HG03135 (cell line): ENCODE data around the gene INAVA.
"Not testable (repeated sequence)": the region's sequence is repeated elsewhere in the genome, so short reads cannot be mapped to it uniquely, and the experiment has no call there.

ENCODE experiments used
- ATAC-seq: cut with Tn5 transposase; IDR thresholded peaks from one replicate; pipeline ENCODE4 v1.9.1; 2021; ENCODE audit warnings: mild to moderate bottlenecking, moderate library complexity; ENCODE audit not compliant: unreplicated experiment

The INAVA gene

GRCh38 chr1:200960236-200960947 is 65.7 kb downstream of the INAVA start:
- ATAC-seq, result no peak

DNA sequence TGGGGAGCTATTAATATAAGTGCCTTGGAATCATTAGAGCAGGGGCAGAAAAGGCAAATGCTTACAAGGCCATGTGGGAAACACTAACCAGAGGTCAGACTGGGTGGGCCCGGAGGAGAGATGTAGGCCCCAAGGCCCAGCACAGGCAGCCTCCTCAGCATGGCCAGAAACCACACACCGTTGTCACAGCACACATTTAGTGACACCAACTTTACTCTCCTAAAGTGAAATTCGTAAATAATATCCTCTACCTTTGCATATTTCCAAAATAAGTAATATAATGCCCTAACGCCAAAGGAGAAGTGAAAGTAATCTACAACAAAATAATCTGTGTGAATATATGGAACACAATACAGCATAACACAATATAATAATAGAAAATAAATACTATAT is 66.2 kb downstream of the INAVA start:
- ATAC-seq, result no peak

- not testable (repeated sequence) for ATAC-seq
Measured at GRCh38 chr1:200962151-200962550, 67.5 kb downstream of the INAVA start.

- no peak for ATAC-seq
Measured at GRCh38 chr1:200962631-200963030, 67.9 kb downstream of the INAVA start.

DNA sequence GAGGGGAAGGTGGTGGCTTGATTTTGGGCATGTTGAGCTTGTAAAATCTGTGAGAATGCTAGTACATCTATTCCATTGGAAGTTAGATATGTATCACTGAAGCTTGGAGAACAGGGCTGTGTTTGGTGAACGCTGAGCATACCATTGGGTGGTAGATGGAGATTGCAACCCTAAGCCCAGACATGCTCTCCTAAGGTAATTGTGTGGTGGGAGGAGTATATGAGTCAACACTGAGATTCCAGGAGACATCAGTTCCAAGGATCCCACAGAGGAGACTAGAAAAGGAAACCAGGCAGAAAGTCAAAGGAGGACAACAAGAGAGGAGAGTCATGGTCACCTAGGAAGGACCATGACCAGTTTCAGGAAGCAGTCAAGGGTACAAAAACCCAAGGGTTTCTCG is 68.4 kb downstream of the INAVA start:
- ATAC-seq, result no peak

DNA sequence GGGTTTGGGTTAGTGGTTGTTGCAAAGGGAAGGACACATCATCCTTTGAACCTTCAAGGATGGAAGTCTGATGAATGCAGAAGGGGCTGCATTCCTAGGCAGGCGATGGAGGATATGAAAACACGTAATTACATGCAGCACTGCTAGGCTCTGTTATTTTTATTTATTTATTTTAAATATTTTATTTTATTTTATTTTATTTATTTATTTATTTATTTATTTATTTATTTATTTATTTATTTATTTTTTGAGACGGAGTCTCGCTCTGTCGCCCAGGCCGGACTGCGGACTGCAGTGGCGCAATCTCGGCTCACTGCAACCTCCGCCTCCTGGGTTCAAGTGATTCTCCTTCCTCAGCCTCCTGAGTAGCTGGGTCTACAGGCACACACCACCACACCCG is 69.2 kb downstream of the INAVA start:
- not testable (repeated sequence) for ATAC-seq
